ENCODE data around the gene NRXN3.
"Not testable (repeated sequence)": the region's sequence is repeated elsewhere in the genome, so short reads cannot be mapped to it uniquely, and the experiment has no call there.

Gene NRXN3

GRCh38 chr14:78992867-78993266 lies 822.7 kb downstream of the NRXN3 start:
- Histone ChIP-seq H3K36me3 (ENCODE audit: insufficient read depth, low read length) (no peaks in the 10 kb centered on the region), H3K9me3 (ENCODE audit: low read length) (no peaks in the 10 kb centered on the region), H3K4me3 (ENCODE audit: low read depth in 1 of 2, low read length in 2 of 2) (no peak overlapping the region), H3K4me1 (ENCODE audit: insufficient read depth, low read length) (no peaks in the 10 kb centered on the region), H3K9ac (ENCODE audit: low read length) (no peak overlapping the region), H3K27ac (ENCODE audit: low read depth, low read length) (no peak overlapping the region), H3K27me3 (ENCODE audit: control insufficient read depth in 1 of 2, insufficient read depth in 2 of 2, low read length in 2 of 2) (no peaks in the 10 kb centered on the region)

- no peak overlapping the region for H3K27ac ChIP-seq (ENCODE audit: low read depth, low read length)
- H3K36me3 ChIP-seq (ENCODE audit: insufficient read depth, low read length), result no peaks in the 10 kb centered on the region
- peaks cover 5% of the 10 kb centered on the region for H3K4me1 ChIP-seq (ENCODE audit: insufficient read depth, low read length)
- H3K9me3 ChIP-seq (ENCODE audit: low read length), result no peaks in the 10 kb centered on the region
- H3K27me3 ChIP-seq (ENCODE audit: control insufficient read depth in 1 of 2, insufficient read depth in 2 of 2, low read length in 2 of 2), result no peaks in the 10 kb centered on the region
- no peak overlapping the region for H3K4me3 ChIP-seq (ENCODE audit: low read depth in 1 of 2, low read length in 2 of 2)
- H3K9ac ChIP-seq (ENCODE audit: low read length), result no peak overlapping the region
Measured at GRCh38 chr14:78997811-78998210, 827.6 kb downstream of the NRXN3 start.

GRCh38 chr14:79009286-79009685 lies 839.1 kb downstream of the NRXN3 start:
- Histone ChIP-seq H3K36me3 (ENCODE audit: insufficient read depth, low read length) (no peaks in the 10 kb centered on the region), H3K4me3 (ENCODE audit: low read depth in 1 of 2, low read length in 2 of 2) (no peak overlapping the region), H3K9me3 (ENCODE audit: low read length) (no peaks in the 10 kb centered on the region), H3K27ac (ENCODE audit: low read depth, low read length) (no peak overlapping the region), H3K9ac (ENCODE audit: low read length) (no peak overlapping the region), H3K4me1 (ENCODE audit: insufficient read depth, low read length) (peaks cover 5% of the 10 kb centered on the region), H3K27me3 (ENCODE audit: control insufficient read depth in 1 of 2, insufficient read depth in 2 of 2, low read length in 2 of 2) (no peaks in the 10 kb centered on the region)

GRCh38 chr14:79011091-79011919 lies 841.1 kb downstream of the NRXN3 start:
- Histone ChIP-seq H3K4me1 (ENCODE audit: insufficient read depth, low read length) (peaks cover 5% of the 10 kb centered on the region), H3K27me3 (ENCODE audit: control insufficient read depth in 1 of 2, insufficient read depth in 2 of 2, low read length in 2 of 2) (no peaks in the 10 kb centered on the region), H3K27ac (ENCODE audit: low read depth, low read length) (no peak overlapping the region), H3K9me3 (ENCODE audit: low read length) (no peaks in the 10 kb centered on the region), H3K4me3 (ENCODE audit: low read depth in 1 of 2, low read length in 2 of 2) (peak overlapping the region in 1 of 2 donors; percentile 48), H3K9ac (ENCODE audit: low read length) (no peak overlapping the region), H3K36me3 (ENCODE audit: insufficient read depth, low read length) (no peaks in the 10 kb centered on the region)

- Histone ChIP-seq H3K9me3 (ENCODE audit: low read length) (no peaks in the 10 kb centered on the region), H3K27ac (ENCODE audit: low read depth, low read length) (no peak overlapping the region), H3K9ac (ENCODE audit: low read length) (no peak overlapping the region), H3K4me1 (ENCODE audit: insufficient read depth, low read length) (peaks cover 5% of the 10 kb centered on the region), H3K4me3 (ENCODE audit: low read depth in 1 of 2, low read length in 2 of 2) (no peak overlapping the region), H3K27me3 (ENCODE audit: control insufficient read depth in 1 of 2, insufficient read depth in 2 of 2, low read length in 2 of 2) (no peaks in the 10 kb centered on the region), H3K36me3 (ENCODE audit: insufficient read depth, low read length) (no peaks in the 10 kb centered on the region)
Measured at GRCh38 chr14:79011920-79012204, 841.7 kb downstream of the NRXN3 start.

- H3K9me3 ChIP-seq (ENCODE audit: low read length), result no peaks in the 10 kb centered on the region
- H3K9ac ChIP-seq (ENCODE audit: low read length), result no peak overlapping the region
- H3K36me3 ChIP-seq (ENCODE audit: insufficient read depth, low read length), result no peaks in the 10 kb centered on the region
- H3K4me1 ChIP-seq (ENCODE audit: insufficient read depth, low read length), result no peaks in the 10 kb centered on the region
- no peak overlapping the region for H3K27ac ChIP-seq (ENCODE audit: low read depth, low read length)
- H3K4me3 ChIP-seq (ENCODE audit: low read depth in 1 of 2, low read length in 2 of 2), result no peak overlapping the region
- no peaks in the 10 kb centered on the region for H3K27me3 ChIP-seq (ENCODE audit: control insufficient read depth in 1 of 2, insufficient read depth in 2 of 2, low read length in 2 of 2)
Measured at GRCh38 chr14:79016828-79017505, 846.8 kb downstream of the NRXN3 start.

GRCh38 chr14:79017561-79017960 lies 847.4 kb downstream of the NRXN3 start:
- H3K27ac ChIP-seq (ENCODE audit: low read depth, low read length), result no peak overlapping the region
- no peaks in the 10 kb centered on the region for H3K4me1 ChIP-seq (ENCODE audit: insufficient read depth, low read length)
- H3K36me3 ChIP-seq (ENCODE audit: insufficient read depth, low read length), result no peaks in the 10 kb centered on the region
- H3K9ac ChIP-seq (ENCODE audit: low read length), result no peak overlapping the region
- no peaks in the 10 kb centered on the region for H3K27me3 ChIP-seq (ENCODE audit: control insufficient read depth in 1 of 2, insufficient read depth in 2 of 2, low read length in 2 of 2)
- H3K9me3 ChIP-seq (ENCODE audit: low read length), result no peaks in the 10 kb centered on the region
- H3K4me3 ChIP-seq (ENCODE audit: low read depth in 1 of 2, low read length in 2 of 2), result no peak overlapping the region

GRCh38 chr14:79018836-79019235 lies 848.7 kb downstream of the NRXN3 start:
- Histone ChIP-seq H3K9me3 (ENCODE audit: low read length) (no peaks in the 10 kb centered on the region), H3K36me3 (ENCODE audit: insufficient read depth, low read length) (no peaks in the 10 kb centered on the region), H3K9ac (ENCODE audit: low read length) (no peak overlapping the region), H3K27ac (ENCODE audit: low read depth, low read length) (no peak overlapping the region), H3K27me3 (ENCODE audit: control insufficient read depth in 1 of 2, insufficient read depth in 2 of 2, low read length in 2 of 2) (no peaks in the 10 kb centered on the region), H3K4me1 (ENCODE audit: insufficient read depth, low read length) (no peaks in the 10 kb centered on the region), H3K4me3 (ENCODE audit: low read depth in 1 of 2, low read length in 2 of 2) (no peak overlapping the region)

- not testable (repeated sequence) for H3K9me3 ChIP-seq (ENCODE audit: low read length); H3K27ac ChIP-seq (ENCODE audit: low read depth, low read length)
Measured at GRCh38 chr14:79019898-79020297, 849.7 kb downstream of the NRXN3 start.

GRCh38 chr14:79021766-79022165 lies 851.6 kb downstream of the NRXN3 start:
- Histone ChIP-seq H3K27me3 (ENCODE audit: control insufficient read depth in 1 of 2, insufficient read depth in 2 of 2, low read length in 2 of 2) (no peaks in the 10 kb centered on the region), H3K9me3 (ENCODE audit: low read length) (no peaks in the 10 kb centered on the region), H3K4me1 (ENCODE audit: insufficient read depth, low read length) (no peaks in the 10 kb centered on the region), H3K9ac (ENCODE audit: low read length) (no peak overlapping the region), H3K36me3 (ENCODE audit: insufficient read depth, low read length) (no peaks in the 10 kb centered on the region), H3K4me3 (ENCODE audit: low read depth in 1 of 2, low read length in 2 of 2) (no peak overlapping the region), H3K27ac (ENCODE audit: low read depth, low read length) (no peak overlapping the region)

More at GRCh38 chr14:79019898-79020297, 849.7 kb downstream of the NRXN3 start:
- H3K36me3 ChIP-seq (ENCODE audit: insufficient read depth, low read length); H3K9ac ChIP-seq (ENCODE audit: low read length); H3K27me3 ChIP-seq (ENCODE audit: control insufficient read depth in 1 of 2, insufficient read depth in 2 of 2, low read length in 2 of 2); H3K4me1 ChIP-seq (ENCODE audit: insufficient read depth, low read length); H3K4me3 ChIP-seq (ENCODE audit: low read depth in 1 of 2, low read length in 2 of 2): not testable (repeated sequence)

- H3K27me3 ChIP-seq (ENCODE audit: control insufficient read depth in 1 of 2, insufficient read depth in 2 of 2, low read length in 2 of 2), result no peaks in the 10 kb centered on the region
- H3K9me3 ChIP-seq (ENCODE audit: low read length), result no peaks in the 10 kb centered on the region
- H3K4me3 ChIP-seq (ENCODE audit: low read depth in 1 of 2, low read length in 2 of 2), result no peak overlapping the region
- H3K9ac ChIP-seq (ENCODE audit: low read length), result no peak overlapping the region
- H3K4me1 ChIP-seq (ENCODE audit: insufficient read depth, low read length), result no peaks in the 10 kb centered on the region
- no peaks in the 10 kb centered on the region for H3K36me3 ChIP-seq (ENCODE audit: insufficient read depth, low read length)
- no peak overlapping the region for H3K27ac ChIP-seq (ENCODE audit: low read depth, low read length)
Measured at GRCh38 chr14:79027138-79027537, 857.0 kb downstream of the NRXN3 start.

- H3K27me3 ChIP-seq (ENCODE audit: control insufficient read depth in 1 of 2, insufficient read depth in 2 of 2, low read length in 2 of 2), result no peaks in the 10 kb centered on the region
- H3K9me3 ChIP-seq (ENCODE audit: low read length), result no peaks in the 10 kb centered on the region
- H3K4me3 ChIP-seq (ENCODE audit: low read depth in 1 of 2, low read length in 2 of 2), result no peak overlapping the region
- no peak overlapping the region for H3K27ac ChIP-seq (ENCODE audit: low read depth, low read length)
- no peaks in the 10 kb centered on the region for H3K36me3 ChIP-seq (ENCODE audit: insufficient read depth, low read length)
- H3K4me1 ChIP-seq (ENCODE audit: insufficient read depth, low read length), result no peaks in the 10 kb centered on the region
- no peak overlapping the region for H3K9ac ChIP-seq (ENCODE audit: low read length)
Measured at GRCh38 chr14:79028281-79028680, 858.1 kb downstream of the NRXN3 start.

Measured in muscle layer of colon (tissue), 2 donors.